ENCODE measurements around the gene GLRX3. TPM values are rescaled to one million over a fixed set of nuclear protein-coding genes. Genes with fewer than 3 reads are reported as not detected.

The GLRX3 gene
- total and polyA plus RNA-seq, 2 of the 13 experiments (the other 11 are each of a cell fraction or from before 2014, with no cell fraction given): 91.4 to 135 TPM

DNA sequence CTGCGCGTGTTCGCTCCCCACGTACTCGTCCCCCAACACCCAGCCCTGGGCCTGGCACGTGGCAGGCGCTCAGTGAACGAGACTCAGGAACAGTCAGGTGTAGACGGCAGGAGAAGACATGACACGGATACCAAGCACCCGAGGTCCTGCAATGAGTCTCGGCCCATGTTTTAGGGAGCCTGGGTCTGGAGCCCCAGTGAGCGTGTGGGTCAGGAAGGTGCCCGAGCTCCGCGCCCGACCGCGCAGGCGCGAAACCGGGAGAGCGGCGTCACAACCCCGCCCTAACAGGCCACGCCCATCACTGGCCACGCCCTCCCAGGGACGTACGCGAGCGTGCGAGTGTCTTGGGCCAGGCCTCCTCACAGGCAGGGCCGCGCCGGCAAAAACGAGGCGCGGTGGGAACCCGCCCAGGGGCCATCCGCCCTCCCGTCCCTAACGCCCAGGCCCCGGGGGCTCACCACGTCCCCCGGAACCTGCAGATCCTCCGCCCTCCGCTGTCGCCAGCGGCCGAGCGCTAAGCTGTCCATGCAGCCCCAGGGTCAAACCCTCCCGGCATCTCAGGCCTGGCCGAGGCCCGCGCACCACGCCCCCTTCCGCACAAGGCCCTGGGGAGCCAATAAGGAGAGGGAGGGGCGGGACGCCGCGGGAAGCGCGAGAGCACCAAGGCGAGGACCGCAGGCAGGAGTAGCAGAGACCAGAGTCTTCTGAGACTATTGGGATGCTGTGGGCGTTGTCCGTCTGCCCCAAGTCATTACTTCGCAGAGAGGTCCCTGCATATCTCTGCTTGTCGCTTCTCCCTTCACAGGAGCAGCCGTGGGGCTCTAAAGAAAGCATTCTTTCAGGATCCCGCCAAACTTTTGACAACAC is 25.7 kb upstream of the GLRX3 start, which contains the start of gene C10orf143 (continued):
- TF ChIP-seq NCOA2 (CRISPR knock-in tag; IDR thresholded peaks at IDR 0.05): peak; percentile 27; the same call in 1 of the 2 replicates
- no peak for TF ChIP-seq BRD4 (CRISPR knock-in tag; IDR thresholded peaks at IDR 0.05)
- peak; percentile 63 for TF ChIP-seq ISL2 (CRISPR knock-in tag; IDR thresholded peaks at IDR 0.05)
- TF ChIP-seq BCL6 (CRISPR knock-in tag; IDR thresholded peaks at IDR 0.05): peak; percentile 47; the same call in 1 of the 2 replicates
- TF ChIP-seq EED (CRISPR knock-in tag; IDR thresholded peaks at IDR 0.05): 0 out of 2 replicates have a peak, but pooled peaks have one; percentile 44
- peak; percentile 88 for TF ChIP-seq ZNF274 (CRISPR knock-in tag; IDR thresholded peaks at IDR 0.05)
- TF ChIP-seq, protein P1, sequence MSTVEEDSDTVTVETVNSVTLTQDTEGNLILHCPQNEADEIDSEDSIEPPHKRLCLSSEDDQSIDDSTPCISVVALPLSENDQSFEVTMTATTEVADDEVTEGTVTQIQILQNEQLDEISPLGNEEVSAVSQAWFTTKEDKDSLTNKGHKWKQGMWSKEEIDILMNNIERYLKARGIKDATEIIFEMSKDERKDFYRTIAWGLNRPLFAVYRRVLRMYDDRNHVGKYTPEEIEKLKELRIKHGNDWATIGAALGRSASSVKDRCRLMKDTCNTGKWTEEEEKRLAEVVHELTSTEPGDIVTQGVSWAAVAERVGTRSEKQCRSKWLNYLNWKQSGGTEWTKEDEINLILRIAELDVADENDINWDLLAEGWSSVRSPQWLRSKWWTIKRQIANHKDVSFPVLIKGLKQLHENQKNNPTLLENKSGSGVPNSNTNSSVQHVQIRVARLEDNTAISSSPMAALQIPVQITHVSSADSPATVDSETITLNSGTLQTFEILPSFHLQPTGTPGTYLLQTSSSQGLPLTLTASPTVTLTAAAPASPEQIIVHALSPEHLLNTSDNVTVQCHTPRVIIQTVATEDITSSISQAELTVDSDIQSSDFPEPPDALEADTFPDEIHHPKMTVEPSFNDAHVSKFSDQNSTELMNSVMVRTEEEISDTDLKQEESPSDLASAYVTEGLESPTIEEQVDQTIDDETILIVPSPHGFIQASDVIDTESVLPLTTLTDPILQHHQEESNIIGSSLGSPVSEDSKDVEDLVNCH (CRISPR knock-in tag; IDR thresholded peaks at IDR 0.05): 0 out of 2 replicates have a peak, but pooled peaks have one; percentile 27
- TF ChIP-seq, protein P2, sequence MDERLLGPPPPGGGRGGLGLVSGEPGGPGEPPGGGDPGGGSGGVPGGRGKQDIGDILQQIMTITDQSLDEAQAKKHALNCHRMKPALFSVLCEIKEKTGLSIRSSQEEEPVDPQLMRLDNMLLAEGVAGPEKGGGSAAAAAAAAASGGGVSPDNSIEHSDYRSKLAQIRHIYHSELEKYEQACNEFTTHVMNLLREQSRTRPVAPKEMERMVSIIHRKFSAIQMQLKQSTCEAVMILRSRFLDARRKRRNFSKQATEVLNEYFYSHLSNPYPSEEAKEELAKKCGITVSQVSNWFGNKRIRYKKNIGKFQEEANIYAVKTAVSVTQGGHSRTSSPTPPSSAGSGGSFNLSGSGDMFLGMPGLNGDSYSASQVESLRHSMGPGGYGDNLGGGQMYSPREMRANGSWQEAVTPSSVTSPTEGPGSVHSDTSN (CRISPR knock-in tag; IDR thresholded peaks at IDR 0.05): peak; percentile 15; the same call in 1 of the 2 replicates
- TF ChIP-seq, protein P3, sequence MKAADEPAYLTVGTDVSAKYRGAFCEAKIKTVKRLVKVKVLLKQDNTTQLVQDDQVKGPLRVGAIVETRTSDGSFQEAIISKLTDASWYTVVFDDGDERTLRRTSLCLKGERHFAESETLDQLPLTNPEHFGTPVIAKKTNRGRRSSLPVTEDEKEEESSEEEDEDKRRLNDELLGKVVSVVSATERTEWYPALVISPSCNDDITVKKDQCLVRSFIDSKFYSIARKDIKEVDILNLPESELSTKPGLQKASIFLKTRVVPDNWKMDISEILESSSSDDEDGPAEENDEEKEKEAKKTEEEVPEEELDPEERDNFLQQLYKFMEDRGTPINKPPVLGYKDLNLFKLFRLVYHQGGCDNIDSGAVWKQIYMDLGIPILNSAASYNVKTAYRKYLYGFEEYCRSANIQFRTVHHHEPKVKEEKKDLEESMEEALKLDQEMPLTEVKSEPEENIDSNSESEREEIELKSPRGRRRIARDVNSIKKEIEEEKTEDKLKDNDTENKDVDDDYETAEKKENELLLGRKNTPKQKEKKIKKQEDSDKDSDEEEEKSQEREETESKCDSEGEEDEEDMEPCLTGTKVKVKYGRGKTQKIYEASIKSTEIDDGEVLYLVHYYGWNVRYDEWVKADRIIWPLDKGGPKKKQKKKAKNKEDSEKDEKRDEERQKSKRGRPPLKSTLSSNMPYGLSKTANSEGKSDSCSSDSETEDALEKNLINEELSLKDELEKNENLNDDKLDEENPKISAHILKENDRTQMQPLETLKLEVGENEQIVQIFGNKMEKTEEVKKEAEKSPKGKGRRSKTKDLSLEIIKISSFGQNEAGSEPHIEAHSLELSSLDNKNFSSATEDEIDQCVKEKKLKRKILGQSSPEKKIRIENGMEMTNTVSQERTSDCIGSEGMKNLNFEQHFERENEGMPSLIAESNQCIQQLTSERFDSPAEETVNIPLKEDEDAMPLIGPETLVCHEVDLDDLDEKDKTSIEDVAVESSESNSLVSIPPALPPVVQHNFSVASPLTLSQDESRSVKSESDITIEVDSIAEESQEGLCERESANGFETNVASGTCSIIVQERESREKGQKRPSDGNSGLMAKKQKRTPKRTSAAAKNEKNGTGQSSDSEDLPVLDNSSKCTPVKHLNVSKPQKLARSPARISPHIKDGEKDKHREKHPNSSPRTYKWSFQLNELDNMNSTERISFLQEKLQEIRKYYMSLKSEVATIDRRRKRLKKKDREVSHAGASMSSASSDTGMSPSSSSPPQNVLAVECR (CRISPR knock-in tag; IDR thresholded peaks at IDR 0.05; ENCODE audit: borderline replicate concordance): peak; percentile 77
- peak; percentile 24; the same call in 1 of the 2 replicates for TF ChIP-seq ELF4 (CRISPR knock-in tag; IDR thresholded peaks at IDR 0.05; ENCODE audit: borderline replicate concordance)
- TF ChIP-seq, protein P4, sequence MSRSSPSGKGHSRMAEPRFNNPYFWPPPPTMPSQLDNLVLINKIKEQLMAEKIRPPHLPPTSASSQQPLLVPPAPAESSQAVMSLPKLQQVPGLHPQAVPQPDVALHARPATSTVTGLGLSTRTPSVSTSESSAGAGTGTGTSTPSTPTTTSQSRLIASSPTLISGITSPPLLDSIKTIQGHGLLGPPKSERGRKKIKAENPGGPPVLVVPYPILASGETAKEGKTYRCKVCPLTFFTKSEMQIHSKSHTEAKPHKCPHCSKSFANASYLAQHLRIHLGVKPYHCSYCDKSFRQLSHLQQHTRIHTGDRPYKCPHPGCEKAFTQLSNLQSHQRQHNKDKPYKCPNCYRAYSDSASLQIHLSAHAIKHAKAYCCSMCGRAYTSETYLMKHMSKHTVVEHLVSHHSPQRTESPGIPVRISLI (CRISPR knock-in tag; IDR thresholded peaks at IDR 0.05; ENCODE audit: borderline replicate concordance): 0 out of 2 replicates have a peak, but pooled peaks have one; percentile 8
- TF ChIP-seq ZFY (CRISPR knock-in tag; IDR thresholded peaks at IDR 0.05): peak; percentile 99
- peak; percentile 83 for TF ChIP-seq SALL2 (CRISPR knock-in tag; IDR thresholded peaks at IDR 0.05)
- peak; percentile 82 for TF ChIP-seq AHR (CRISPR knock-in tag; IDR thresholded peaks at IDR 0.05)
- peak; percentile 58 for TF ChIP-seq ZNF543 (CRISPR knock-in tag; IDR thresholded peaks at IDR 0.05)
- 0 out of 2 replicates have a peak, but pooled peaks have one; percentile 13 for TF ChIP-seq HOXA3 (CRISPR knock-in tag; IDR thresholded peaks at IDR 0.05)
- TF ChIP-seq TFDP1 (CRISPR knock-in tag; IDR thresholded peaks at IDR 0.05; ENCODE audit: borderline replicate concordance): peak; percentile 83
- TF ChIP-seq POLR2G (IDR thresholded peaks at IDR 0.05; ENCODE audit: low read depth, low read length): peak; percentile 87
- peak; percentile 46; the same call in 1 of the 2 replicates for TF ChIP-seq FOXO1 (CRISPR knock-in tag; IDR thresholded peaks at IDR 0.05)

Measured in HepG2 (cell line).